Stimulated activated CD8-positive, alpha-beta memory T cell treated with anti-CD3 and anti-CD28 coated beads, Interleukin-15, amount 100 ng/mL, for 24 hours (primary cell): ENCODE measurements around the gene ZNF724.

ENCODE experiments used
- DNase-seq: peaks from one replicate; pipeline ENCODE4 v3.0.0-alpha.2; 2020; ENCODE audit warnings: low read depth

ZNF724 gene

DNA sequence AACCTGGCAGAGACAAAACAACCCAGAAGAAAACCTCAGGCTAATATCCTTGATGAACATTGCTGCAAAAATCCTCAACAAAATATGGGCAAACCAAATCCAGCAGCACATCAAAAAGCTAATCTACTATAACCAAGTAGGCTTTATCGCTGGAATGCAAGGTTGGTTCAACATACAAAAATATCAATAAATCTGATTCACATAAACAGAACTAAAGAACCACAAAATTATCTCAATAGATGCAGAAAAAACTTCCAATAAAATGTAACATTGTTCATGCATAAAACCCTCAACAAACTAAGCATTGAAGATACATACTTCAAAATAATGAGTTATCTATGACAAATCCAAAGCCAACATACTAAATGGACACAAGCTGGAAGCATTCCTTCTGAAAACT lies 8.8 kb downstream of the ZNF724 start:
- DNase-seq: no peak

DNA sequence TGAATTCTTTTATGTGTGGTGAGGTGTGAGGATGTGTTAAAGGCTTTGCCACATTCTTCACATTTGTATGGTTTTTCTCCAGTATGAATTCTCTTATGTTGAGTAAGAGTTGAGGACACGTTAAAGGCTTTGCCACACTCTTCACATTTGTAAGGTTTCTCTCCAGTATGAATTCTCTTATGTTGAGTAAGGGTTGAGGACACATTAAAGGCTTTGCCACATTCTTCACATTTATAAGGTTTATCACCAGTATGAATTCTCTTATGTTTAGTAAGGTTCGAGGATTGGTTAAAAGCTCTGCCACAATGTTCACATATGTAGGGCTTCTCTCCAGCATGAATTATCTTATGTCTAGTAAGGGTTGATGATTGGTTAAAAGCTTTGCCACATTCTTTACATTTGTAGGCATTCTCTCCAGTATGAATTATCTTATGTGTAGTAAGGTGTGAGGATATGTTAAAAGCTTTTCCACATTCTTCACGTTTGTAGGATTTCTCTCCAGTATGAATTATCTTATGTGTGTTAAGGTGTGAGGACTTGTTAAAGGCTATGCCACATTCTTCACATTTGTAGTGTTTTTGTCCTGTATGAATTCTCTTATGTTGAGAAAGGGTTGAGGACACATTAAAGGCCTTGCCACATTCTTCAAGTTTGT lies 27.1 kb downstream of the ZNF724 start:
- DNase-seq: no peak

DNA sequence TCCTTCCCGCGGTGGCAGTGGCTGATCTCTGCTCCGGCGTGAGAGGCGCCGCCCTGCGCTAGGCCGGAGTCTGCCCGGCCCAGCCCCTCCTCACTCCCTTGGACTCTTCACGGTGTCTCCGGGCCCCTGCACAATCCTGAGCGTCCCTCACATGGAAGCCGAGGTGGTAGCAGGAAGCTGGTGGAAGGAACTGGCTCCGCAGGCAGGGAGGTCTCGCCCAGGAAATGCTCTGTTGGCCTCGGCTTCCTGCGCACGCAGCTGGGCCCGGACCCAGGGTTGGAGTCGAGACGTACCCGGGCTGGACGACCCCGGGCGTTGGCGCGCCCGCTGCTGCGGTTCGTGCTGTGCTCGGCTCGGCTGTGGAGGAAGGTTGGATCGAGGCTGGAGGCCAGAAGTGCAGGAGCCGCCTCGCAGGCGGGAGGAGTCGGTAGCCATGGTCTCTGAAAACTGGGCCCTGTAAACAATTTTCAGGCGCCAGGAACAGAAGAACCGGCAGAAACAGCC lies 46.3 kb downstream of the ZNF724 start:
- DNase-seq: no peak

DNA sequence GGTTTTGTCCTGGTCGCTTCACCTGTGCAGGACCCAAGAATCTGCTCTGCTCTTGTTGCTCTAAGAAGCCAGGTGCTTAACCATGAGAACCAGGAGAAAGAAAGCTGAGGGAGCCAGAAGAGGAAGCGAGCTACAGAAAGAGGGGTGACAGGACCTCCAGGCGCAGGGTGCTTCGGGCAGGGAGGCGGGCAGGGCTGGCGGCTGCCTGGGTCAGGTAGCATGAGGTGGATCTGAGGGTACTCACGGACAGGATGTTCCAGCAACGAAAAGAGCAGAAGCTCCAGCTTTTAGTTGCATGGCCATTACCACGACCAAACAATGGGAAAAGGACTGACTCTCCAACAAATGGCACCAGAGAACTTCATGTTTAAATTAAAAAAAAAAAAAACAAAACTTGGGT lies 59.9 kb downstream of the ZNF724 start:
- DNase-seq: no peak

DNA sequence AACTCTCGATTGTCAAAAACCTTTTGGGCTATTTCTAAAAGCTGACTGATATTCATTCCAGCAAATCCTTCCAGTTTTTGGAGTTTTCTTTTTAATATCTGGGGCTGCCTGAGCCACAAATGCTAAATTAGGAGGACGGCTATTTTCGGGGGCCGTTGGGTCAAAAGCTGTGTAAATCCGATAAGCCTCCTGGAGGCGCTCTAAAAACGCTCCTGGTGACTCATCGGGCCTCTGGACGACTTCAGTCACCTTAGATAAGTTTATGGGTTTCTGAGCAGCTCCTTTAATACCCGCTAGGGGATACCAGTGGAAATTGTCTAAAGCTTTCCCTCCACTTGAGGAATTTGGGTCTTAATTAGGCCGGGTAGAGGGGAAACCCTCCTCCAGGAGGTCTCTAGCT lies 66.9 kb downstream of the ZNF724 start:
- DNase-seq: no peak
